ENCODE results near the gene FBXO47.

DNA sequence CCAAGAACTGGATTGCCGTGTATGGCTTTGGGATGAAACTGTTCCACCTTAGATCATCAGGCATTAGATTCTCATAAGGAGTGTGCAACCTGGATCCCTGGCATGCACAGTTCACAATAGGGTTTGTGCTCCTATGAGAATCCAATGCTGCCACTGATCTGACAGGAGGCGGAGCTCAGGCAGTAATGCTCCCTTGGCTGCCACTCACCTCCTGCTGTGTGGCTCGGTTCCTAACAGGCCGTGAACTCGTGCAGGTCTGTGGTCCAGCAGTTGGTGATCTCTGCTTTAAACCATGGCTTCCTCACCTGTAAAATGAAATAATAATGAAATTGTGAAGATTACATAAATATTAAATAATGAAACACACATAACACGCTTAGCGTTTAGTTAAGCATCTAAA is 45.5 kb upstream of the FBXO47 start:
- TF ChIP-seq, protein P1, sequence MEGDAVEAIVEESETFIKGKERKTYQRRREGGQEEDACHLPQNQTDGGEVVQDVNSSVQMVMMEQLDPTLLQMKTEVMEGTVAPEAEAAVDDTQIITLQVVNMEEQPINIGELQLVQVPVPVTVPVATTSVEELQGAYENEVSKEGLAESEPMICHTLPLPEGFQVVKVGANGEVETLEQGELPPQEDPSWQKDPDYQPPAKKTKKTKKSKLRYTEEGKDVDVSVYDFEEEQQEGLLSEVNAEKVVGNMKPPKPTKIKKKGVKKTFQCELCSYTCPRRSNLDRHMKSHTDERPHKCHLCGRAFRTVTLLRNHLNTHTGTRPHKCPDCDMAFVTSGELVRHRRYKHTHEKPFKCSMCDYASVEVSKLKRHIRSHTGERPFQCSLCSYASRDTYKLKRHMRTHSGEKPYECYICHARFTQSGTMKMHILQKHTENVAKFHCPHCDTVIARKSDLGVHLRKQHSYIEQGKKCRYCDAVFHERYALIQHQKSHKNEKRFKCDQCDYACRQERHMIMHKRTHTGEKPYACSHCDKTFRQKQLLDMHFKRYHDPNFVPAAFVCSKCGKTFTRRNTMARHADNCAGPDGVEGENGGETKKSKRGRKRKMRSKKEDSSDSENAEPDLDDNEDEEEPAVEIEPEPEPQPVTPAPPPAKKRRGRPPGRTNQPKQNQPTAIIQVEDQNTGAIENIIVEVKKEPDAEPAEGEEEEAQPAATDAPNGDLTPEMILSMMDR (conservative IDR thresholded peaks at IDR 0.05; ENCODE audit: low read depth, low read length) = no peak
- TF ChIP-seq EZH2phosphoT487 (IDR thresholded peaks at IDR 0.05; ENCODE audit: borderline replicate concordance, low read length) (no peak), EZH2 (IDR thresholded peaks at IDR 0.05; ENCODE audit: low read length, unreplicated experiment) (no peak)

Measured in PC-3 (cell line).